A549 (cell line): Measurements from ENCODE around the gene MOV10L1. TPM values are rescaled to one million over a fixed set of nuclear protein-coding genes. Genes with fewer than 3 reads are reported as not detected.

Experiments used
- ATAC-seq, 2 experiments: fragments of 200-7000 bp in 1 of 2; fragments of >200 bp in 1 of 2; cut with Nextera tagmentation in 1 of 2; cut with Tn5 transposase in 1 of 2; 3 replicates each; pipeline versions ENCODE4 v1.8.0 to v1.9.1; 2018 to 2020; ENCODE audit warnings: mild to moderate bottlenecking in 1 of 2, moderate library complexity in 1 of 2
- CTCF ChIA-PET: fragments of 300-600 bp; sonication (Branson Sonifier 250); formaldehyde crosslinking; extraction: SDS; loops from one replicate; lab custom pipeline; 2021; ENCODE audit warnings: antibody characterized with exemption, inconsistent platforms; lab: Yijun Ruan, JAX
- POLR2A ChIA-PET: fragments of 350-600 bp; formaldehyde crosslinking; extraction: SDS; loops from one replicate; lab custom pipeline; 2021; ENCODE audit warnings: antibody characterized with exemption, inconsistent platforms; lab: Yijun Ruan, JAX
- DNase-seq, 2 experiments: peaks; one replicate each; pipeline versions ENCODE4 v3.0.0 to v3.0.0-alpha.2; 2011 to 2016; ENCODE audit warnings: low read depth in 1 of 2, low spot score in 1 of 2
- FAIRE-seq: peaks from 2 replicates; lab custom pipeline; 2011; peaks lifted over from hg19 to GRCh38; lab: Jason Lieb, UNC
- H3K27ac ChIP-seq, 2 experiments: fragments of >200 bp; sonication (Bioruptor Twin); formaldehyde crosslinking; 3 replicates each; pipeline ENCODE4 v1.5.1; 2016 to 2017
- H3K4me1 ChIP-seq: fragments of >200 bp; sonication (Bioruptor Twin); formaldehyde crosslinking; 3 replicates; pipeline ENCODE4 v1.6.1; 2016
- H3K4me2 ChIP-seq: fragments of >200 bp; sonication (Bioruptor Twin); formaldehyde crosslinking; 3 replicates; pipeline ENCODE4 v1.6.1; 2016
- H3K4me3 ChIP-seq: fragments of >200 bp; sonication (Bioruptor Twin); formaldehyde crosslinking; 3 replicates; pipeline ENCODE4 v1.5.1; 2016
- H3K9me3 ChIP-seq: fragments of >200 bp; sonication (Bioruptor Twin); formaldehyde crosslinking; 3 replicates; pipeline ENCODE4 v1.6.1; 2016
- BHLHE40 ChIP-seq: IDR thresholded peaks from 2 replicates; pipeline ENCODE4 v1.6.1; 2012; ENCODE audit warnings: low read depth, low read length, inconsistent platforms
- CHD2 ChIP-seq: fragments of 150-350 bp; IDR thresholded peaks from 2 replicates; pipeline ENCODE4 v1.6.1; 2014; ENCODE audit warnings: low read length; ENCODE audit not compliant: partially characterized antibody
- CHD4 ChIP-seq: fragments of 200-600 bp; sonication (generic); IDR thresholded peaks from 2 replicates; pipeline ENCODE4 v1.6.1; 2016; ENCODE audit warnings: antibody characterized with exemption, mild to moderate bottlenecking, borderline replicate concordance
- HDAC2 ChIP-seq: fragments of 200-600 bp; sonication (generic); IDR thresholded peaks from 2 replicates; pipeline ENCODE4 v1.6.1; 2016
- HOXB13 ChIP-seq: fragments of 250-450 bp; sonication (Bioruptor Pico); IDR thresholded peaks from 2 replicates; pipeline ENCODE4 v1.5.0; 2020; ENCODE audit warnings: low read depth, mild to moderate bottlenecking, moderate library complexity
- HOXB5 ChIP-seq: fragments of 250-450 bp; sonication (Bioruptor Pico); IDR thresholded peaks from 2 replicates; pipeline ENCODE4 v1.5.0; 2020; ENCODE audit warnings: mild to moderate bottlenecking, moderate library complexity
- NFE2L2 ChIP-seq: fragments of 150-350 bp; conservative IDR thresholded peaks from 2 replicates; pipeline ENCODE4 v1.6.1; 2014; ENCODE audit warnings: low read length
- NR3C1 ChIP-seq: fragments of >200 bp; sonication (Bioruptor Twin); formaldehyde crosslinking; IDR thresholded peaks from 3 replicates; pipeline ENCODE4 v1.6.1; 2017
- PHF8 ChIP-seq: fragments of 200-600 bp; sonication (generic); IDR thresholded peaks from 2 replicates; pipeline ENCODE4 v1.6.1; 2016; ENCODE audit warnings: low read depth, mild to moderate bottlenecking, antibody characterized with exemption, moderate library complexity, borderline replicate concordance
- POLR2A ChIP-seq: IDR thresholded peaks from 2 replicates; pipeline ENCODE4 v1.6.1; 2012; ENCODE audit warnings: mild to moderate bottlenecking, low read length
- RAD21 ChIP-seq, 2 experiments: fragments of >200 bp in 1 of 2; sonication (Bioruptor Twin) in 1 of 2; formaldehyde crosslinking in 1 of 2; IDR thresholded peaks in 1 of 2; conservative IDR thresholded peaks in 1 of 2; 2 replicates in 1 of 2; 3 replicates in 1 of 2; pipeline ENCODE4 v1.6.1; 2012 to 2018; ENCODE audit warnings: inconsistent platforms in 1 of 2
- RFX5 ChIP-seq: fragments of 450-650 bp; IDR thresholded peaks from 2 replicates; pipeline ENCODE4 v1.7.1; 2014; ENCODE audit warnings: antibody characterized with exemption, mild to moderate bottlenecking, moderate library complexity
- RNF2 ChIP-seq: fragments of 200-600 bp; sonication (generic); IDR thresholded peaks from 2 replicates; pipeline ENCODE4 v1.6.1; 2016; ENCODE audit warnings: low read depth, mild to moderate bottlenecking, antibody characterized with exemption, moderate library complexity, borderline replicate concordance
- ZNF302 ChIP-seq: fragments of 250-450 bp; sonication (Bioruptor Pico); IDR thresholded peaks from 2 replicates; pipeline ENCODE4 v1.9.0; 2021; ENCODE audit warnings: inconsistent platforms, mild to moderate bottlenecking, moderate library complexity
- WGBS: methylation state at CpG from one replicate; pipeline ENCODE4 v1.1.6; 2017; ENCODE audit errors: missing lambda C conversion rate; 5-methylcytosine and 5-hydroxymethylcytosine counted together
- polyA plus RNA-seq, 4 experiments: library from polyadenylated mRNA; depleted of rRNA in 3 of 4; stranded (reverse); fragments of >200 nt; fragmentation: RNase III in 1 of 4; extraction: RNeasy Plus Mini Kit Qiagen cat#74134 plus additional on column Dnase treatment in 1 of 4; gene quantifications; 2 replicates in 3 of 4; 3 replicates in 1 of 4; pipeline ENCODE4 v1.2.3, GENCODE V29; 2011 to 2017
- TF ChIP-seq, protein P1 (sequence below): fragments of 250-450 bp; sonication (Bioruptor Pico); IDR thresholded peaks from 2 replicates; pipeline ENCODE4 v1.5.0; 2020; ENCODE audit warnings: low read depth, mild to moderate bottlenecking, moderate library complexity
- TF ChIP-seq, protein P2 (sequence below): IDR thresholded peaks from 2 replicates; pipeline ENCODE4 v1.6.1; 2012; ENCODE audit warnings: low read depth, borderline replicate concordance
- TF ChIP-seq, protein P3 (sequence below): fragments of 150-350 bp; IDR thresholded peaks from 2 replicates; pipeline ENCODE4 v1.6.1; 2014; ENCODE audit warnings: low read depth, mild to moderate bottlenecking, low read length
- TF ChIP-seq, protein P4 (sequence below): fragments of 200-600 bp; sonication (generic); IDR thresholded peaks from 2 replicates; pipeline ENCODE4 v1.6.1; 2016; ENCODE audit warnings: antibody characterized with exemption, mild to moderate bottlenecking, moderate library complexity
- TF ChIP-seq, protein P5 (sequence below): IDR thresholded peaks from 2 replicates; pipeline ENCODE4 v1.6.1; 2012
- TF ChIP-seq, protein P6 (sequence below): fragments of >200 bp; sonication (Bioruptor Twin); formaldehyde crosslinking; IDR thresholded peaks from 3 replicates; pipeline ENCODE4 v1.6.1; 2016
- TF ChIP-seq, protein P7 (sequence below): IDR thresholded peaks from 2 replicates; pipeline ENCODE4 v1.6.1; 2012

MOV10L1 gene
- polyA plus RNA-seq, 2 of the 4 experiments (the other 2 are of a cell fraction) = 0.04 TPM

DNA sequence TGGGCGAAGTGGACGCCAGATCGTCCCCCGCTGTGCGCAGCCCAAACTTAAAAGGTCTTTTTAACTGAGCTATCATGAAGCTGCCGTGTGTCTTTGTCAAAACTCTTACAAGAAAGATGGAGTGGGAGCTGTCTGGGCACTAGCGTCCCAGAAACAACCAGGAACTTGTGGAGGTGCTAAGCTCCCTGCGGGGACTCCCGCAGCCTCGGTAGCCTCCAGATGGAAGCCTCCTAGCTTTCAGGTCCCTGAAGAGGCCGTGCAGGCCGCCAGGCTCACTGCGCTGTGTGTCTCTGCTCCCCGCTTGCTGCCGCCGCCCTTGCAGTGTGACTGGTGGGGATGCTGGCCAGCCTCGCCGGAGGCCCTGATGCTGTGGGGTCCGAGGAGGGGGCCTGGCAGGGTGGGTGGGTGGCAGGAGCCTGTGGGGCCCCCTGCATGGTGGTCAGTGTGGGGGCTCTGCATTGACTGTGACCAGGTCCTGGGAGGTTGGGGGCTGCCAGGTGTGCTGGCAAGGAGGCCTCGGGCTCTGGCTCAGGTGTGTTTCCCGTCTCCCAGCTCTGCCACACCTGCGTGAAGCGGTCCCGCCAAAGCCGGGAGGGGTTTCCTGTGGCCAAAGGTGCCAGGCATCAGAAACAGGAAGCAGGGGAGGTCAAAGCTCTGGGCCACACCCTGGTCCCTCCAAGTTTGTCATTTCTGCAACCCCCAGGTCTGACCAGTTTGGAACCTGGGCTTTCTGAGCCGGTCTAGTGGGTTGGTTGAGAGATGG is 97.1 kb downstream of the MOV10L1 start:
- H3K27ac ChIP-seq = peak overlapping the region; percentile 84 to 99
- POLR2A ChIA-PET = no interaction called here
- H3K4me1 ChIP-seq = peaks cover 34% of the 10 kb centered on the region
- TF ChIP-seq, protein P1, sequence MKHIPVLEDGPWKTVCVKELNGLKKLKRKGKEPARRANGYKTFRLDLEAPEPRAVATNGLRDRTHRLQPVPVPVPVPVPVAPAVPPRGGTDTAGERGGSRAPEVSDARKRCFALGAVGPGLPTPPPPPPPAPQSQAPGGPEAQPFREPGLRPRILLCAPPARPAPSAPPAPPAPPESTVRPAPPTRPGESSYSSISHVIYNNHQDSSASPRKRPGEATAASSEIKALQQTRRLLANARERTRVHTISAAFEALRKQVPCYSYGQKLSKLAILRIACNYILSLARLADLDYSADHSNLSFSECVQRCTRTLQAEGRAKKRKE (CRISPR knock-in tag) = no peak
- TF ChIP-seq, protein P2, sequence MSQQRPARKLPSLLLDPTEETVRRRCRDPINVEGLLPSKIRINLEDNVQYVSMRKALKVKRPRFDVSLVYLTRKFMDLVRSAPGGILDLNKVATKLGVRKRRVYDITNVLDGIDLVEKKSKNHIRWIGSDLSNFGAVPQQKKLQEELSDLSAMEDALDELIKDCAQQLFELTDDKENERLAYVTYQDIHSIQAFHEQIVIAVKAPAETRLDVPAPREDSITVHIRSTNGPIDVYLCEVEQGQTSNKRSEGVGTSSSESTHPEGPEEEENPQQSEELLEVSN = no peak
- TF ChIP-seq CHD2 (no peak), ZNF302 (no peak), HOXB5 (CRISPR knock-in tag) (no peak)
- CTCF ChIA-PET = interaction anchor here (0.7 to 1.4 kb wide), 2 partner anchors 19 to 20 kb away, joined by 3 to 4 read pairs; no protein-coding TSS in a partner anchor
- FAIRE-seq (no peak), ATAC-seq (no peak), DNase-seq (no peak)
- H3K4me3 ChIP-seq = peak overlapping the region; percentile 83
- 43% methylated on average over 11 of the region's 26 CpGs for WGBS
- H3K4me2 ChIP-seq = peak overlapping the region; percentile 97
- no peaks in the 10 kb centered on the region for H3K9me3 ChIP-seq

DNA sequence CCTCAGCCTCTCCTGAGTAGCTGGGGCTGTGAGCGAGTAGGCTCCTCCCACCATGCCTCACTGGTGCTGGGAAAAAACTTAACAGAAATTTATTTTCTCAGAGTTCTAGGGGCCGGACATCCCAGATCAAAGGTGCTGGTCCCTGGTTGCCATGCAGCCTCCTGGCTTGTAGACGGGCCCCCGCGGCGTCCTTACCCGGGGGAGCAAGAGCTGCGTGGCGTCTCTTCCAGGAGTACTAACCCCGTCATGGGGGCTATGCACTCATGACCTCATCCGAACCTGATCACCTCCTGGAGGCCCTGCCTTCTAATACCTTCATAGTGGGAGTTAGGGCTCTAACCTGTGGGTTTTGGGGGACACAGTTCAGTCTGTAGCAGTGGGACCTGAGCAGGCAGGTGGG is 98.5 kb downstream of the MOV10L1 start:
- POLR2A ChIA-PET = no interaction called here
- ATAC-seq = no peak
- Histone ChIP-seq H3K4me2 (no peak overlapping the region), H3K4me1 (peaks cover 34% of the 10 kb centered on the region), H3K27ac (no peak overlapping the region), H3K9me3 (no peaks in the 10 kb centered on the region), H3K4me3 (no peak overlapping the region)
- CTCF ChIA-PET = interaction anchor here (1.5 kb wide), 1 partner anchor 82 kb away, joined by 3 read pairs; no protein-coding TSS in a partner anchor
- TF ChIP-seq HDAC2 = no peak
- TF ChIP-seq, protein P3, sequence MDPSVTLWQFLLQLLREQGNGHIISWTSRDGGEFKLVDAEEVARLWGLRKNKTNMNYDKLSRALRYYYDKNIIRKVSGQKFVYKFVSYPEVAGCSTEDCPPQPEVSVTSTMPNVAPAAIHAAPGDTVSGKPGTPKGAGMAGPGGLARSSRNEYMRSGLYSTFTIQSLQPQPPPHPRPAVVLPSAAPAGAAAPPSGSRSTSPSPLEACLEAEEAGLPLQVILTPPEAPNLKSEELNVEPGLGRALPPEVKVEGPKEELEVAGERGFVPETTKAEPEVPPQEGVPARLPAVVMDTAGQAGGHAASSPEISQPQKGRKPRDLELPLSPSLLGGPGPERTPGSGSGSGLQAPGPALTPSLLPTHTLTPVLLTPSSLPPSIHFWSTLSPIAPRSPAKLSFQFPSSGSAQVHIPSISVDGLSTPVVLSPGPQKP = no peak
- TF ChIP-seq RFX5 = no peak
- TF ChIP-seq, protein P4, sequence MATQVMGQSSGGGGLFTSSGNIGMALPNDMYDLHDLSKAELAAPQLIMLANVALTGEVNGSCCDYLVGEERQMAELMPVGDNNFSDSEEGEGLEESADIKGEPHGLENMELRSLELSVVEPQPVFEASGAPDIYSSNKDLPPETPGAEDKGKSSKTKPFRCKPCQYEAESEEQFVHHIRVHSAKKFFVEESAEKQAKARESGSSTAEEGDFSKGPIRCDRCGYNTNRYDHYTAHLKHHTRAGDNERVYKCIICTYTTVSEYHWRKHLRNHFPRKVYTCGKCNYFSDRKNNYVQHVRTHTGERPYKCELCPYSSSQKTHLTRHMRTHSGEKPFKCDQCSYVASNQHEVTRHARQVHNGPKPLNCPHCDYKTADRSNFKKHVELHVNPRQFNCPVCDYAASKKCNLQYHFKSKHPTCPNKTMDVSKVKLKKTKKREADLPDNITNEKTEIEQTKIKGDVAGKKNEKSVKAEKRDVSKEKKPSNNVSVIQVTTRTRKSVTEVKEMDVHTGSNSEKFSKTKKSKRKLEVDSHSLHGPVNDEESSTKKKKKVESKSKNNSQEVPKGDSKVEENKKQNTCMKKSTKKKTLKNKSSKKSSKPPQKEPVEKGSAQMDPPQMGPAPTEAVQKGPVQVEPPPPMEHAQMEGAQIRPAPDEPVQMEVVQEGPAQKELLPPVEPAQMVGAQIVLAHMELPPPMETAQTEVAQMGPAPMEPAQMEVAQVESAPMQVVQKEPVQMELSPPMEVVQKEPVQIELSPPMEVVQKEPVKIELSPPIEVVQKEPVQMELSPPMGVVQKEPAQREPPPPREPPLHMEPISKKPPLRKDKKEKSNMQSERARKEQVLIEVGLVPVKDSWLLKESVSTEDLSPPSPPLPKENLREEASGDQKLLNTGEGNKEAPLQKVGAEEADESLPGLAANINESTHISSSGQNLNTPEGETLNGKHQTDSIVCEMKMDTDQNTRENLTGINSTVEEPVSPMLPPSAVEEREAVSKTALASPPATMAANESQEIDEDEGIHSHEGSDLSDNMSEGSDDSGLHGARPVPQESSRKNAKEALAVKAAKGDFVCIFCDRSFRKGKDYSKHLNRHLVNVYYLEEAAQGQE = no peak
- no peak for TF ChIP-seq ZNF302
- TF ChIP-seq RAD21 (conservative IDR thresholded peaks at IDR 0.05 in 1 of 2, IDR thresholded peaks at IDR 0.05 in 1 of 2) = no peak
- TF ChIP-seq NR3C1 = no peak
- no peak for TF ChIP-seq HOXB13 (CRISPR knock-in tag)
- TF ChIP-seq, protein P5, sequence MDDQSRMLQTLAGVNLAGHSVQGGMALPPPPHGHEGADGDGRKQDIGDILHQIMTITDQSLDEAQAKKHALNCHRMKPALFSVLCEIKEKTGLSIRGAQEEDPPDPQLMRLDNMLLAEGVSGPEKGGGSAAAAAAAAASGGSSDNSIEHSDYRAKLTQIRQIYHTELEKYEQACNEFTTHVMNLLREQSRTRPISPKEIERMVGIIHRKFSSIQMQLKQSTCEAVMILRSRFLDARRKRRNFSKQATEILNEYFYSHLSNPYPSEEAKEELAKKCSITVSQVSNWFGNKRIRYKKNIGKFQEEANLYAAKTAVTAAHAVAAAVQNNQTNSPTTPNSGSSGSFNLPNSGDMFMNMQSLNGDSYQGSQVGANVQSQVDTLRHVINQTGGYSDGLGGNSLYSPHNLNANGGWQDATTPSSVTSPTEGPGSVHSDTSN = no peak
- TF ChIP-seq POLR2A = no peak
- TF ChIP-seq BHLHE40 = no peak
- TF ChIP-seq NFE2L2 = no peak
- TF ChIP-seq, protein P6, sequence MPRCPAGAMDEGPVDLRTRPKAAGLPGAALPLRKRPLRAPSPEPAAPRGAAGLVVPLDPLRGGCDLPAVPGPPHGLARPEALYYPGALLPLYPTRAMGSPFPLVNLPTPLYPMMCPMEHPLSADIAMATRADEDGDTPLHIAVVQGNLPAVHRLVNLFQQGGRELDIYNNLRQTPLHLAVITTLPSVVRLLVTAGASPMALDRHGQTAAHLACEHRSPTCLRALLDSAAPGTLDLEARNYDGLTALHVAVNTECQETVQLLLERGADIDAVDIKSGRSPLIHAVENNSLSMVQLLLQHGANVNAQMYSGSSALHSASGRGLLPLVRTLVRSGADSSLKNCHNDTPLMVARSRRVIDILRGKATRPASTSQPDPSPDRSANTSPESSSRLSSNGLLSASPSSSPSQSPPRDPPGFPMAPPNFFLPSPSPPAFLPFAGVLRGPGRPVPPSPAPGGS = no peak
- TF ChIP-seq RNF2 = no peak
- TF ChIP-seq, protein P1 (CRISPR knock-in tag) = no peak
- TF ChIP-seq, protein P7, sequence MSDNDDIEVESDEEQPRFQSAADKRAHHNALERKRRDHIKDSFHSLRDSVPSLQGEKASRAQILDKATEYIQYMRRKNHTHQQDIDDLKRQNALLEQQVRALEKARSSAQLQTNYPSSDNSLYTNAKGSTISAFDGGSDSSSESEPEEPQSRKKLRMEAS = no peak
- TF ChIP-seq CHD4 = no peak
- no peak for TF ChIP-seq PHF8
- WGBS = 90% methylated on average over 10 of the region's 11 CpGs
- no peak for DNase-seq
- no peak for FAIRE-seq
